ENCODE measurements around the gene MPND.
A peak's percentile ranks its signal among the peaks of the same experiment; 100 is the strongest.
"Not testable (repeated sequence)": the region's sequence is repeated elsewhere in the genome, so short reads cannot be mapped to it uniquely, and the experiment has no call there.

MPND gene

GRCh38 chr19:4342615-4343369 lies 570 bp upstream of the MPND start:
- DNase-seq (ENCODE audit: insufficient read length, low spot score) = no peak
- no peak for TF ChIP-seq CTCF (IDR thresholded peaks at IDR 0.05; ENCODE audit: insufficient read depth, missing control alignments)
- FAIRE-seq = peak; percentile 71

- no peak for FAIRE-seq
- DNase-seq (ENCODE audit: insufficient read length, low spot score) = no peak
- TF ChIP-seq CTCF (IDR thresholded peaks at IDR 0.05; ENCODE audit: insufficient read depth, missing control alignments) = no peak
These were observed 2.1 kb downstream of the MPND start for GRCh38 chr19:4345342-4346019.

GRCh38 chr19:4346020-4346383 lies 2.6 kb downstream of the MPND start:
- FAIRE-seq = no peak
- DNase-seq (ENCODE audit: insufficient read length, low spot score) = no peak
- no peak for TF ChIP-seq CTCF (IDR thresholded peaks at IDR 0.05; ENCODE audit: insufficient read depth, missing control alignments)

GRCh38 chr19:4347521-4347920 lies 4.2 kb downstream of the MPND start:
- DNase-seq (ENCODE audit: insufficient read length, low spot score) (no peak), FAIRE-seq (no peak)
- TF ChIP-seq CTCF (IDR thresholded peaks at IDR 0.05; ENCODE audit: insufficient read depth, missing control alignments) = no peak

- FAIRE-seq; DNase-seq (ENCODE audit: insufficient read length, low spot score): not testable (repeated sequence)
These were observed 5.9 kb downstream of the MPND start for GRCh38 chr19:4349225-4349624.

- DNase-seq (ENCODE audit: insufficient read length, low spot score) (no peak), FAIRE-seq (no peak)
- no peak for TF ChIP-seq CTCF (IDR thresholded peaks at IDR 0.05; ENCODE audit: insufficient read depth, missing control alignments)
These were observed 6.7 kb downstream of the MPND start for GRCh38 chr19:4350111-4350510.

GRCh38 chr19:4350726-4351125 lies 7.4 kb downstream of the MPND start:
- no peak for FAIRE-seq
- TF ChIP-seq CTCF (IDR thresholded peaks at IDR 0.05; ENCODE audit: insufficient read depth, missing control alignments) = no peak
- DNase-seq (ENCODE audit: insufficient read length, low spot score) = no peak

All from D721Med (cell line).